GM12878 (cell line): ENCODE measurements around the gene PPP1R14B. TPM values are rescaled to one million over a fixed set of nuclear protein-coding genes. Genes with fewer than 3 reads are reported as not detected.

Source experiments
- BMI1 ChIP-seq: fragments of 450-650 bp; IDR thresholded peaks from 2 replicates; pipeline ENCODE4 v1.6.1; 2016; ENCODE audit warnings: mild to moderate bottlenecking, moderate library complexity, borderline replicate concordance
- CHD2 ChIP-seq: IDR thresholded peaks from 2 replicates; pipeline ENCODE4 v1.6.1; 2011; ENCODE audit warnings: low read depth, low read length, improper control_type of control experiment, borderline replicate concordance
- EGR1 ChIP-seq, 2 experiments: IDR thresholded peaks; 1 replicate in 1 of 2; 2 replicates in 1 of 2; pipeline ENCODE4 v1.6.1; 2011 to 2012; ENCODE audit warnings: low read depth in 2 of 2, low read length in 2 of 2, borderline replicate concordance in 1 of 2, mild to moderate bottlenecking in 1 of 2, moderate library complexity in 1 of 2
- FOXK2 ChIP-seq: fragments of 450-650 bp; IDR thresholded peaks from 2 replicates; pipeline ENCODE4 v1.6.1; 2017; ENCODE audit warnings: mild to moderate bottlenecking, moderate library complexity
- HCFC1 ChIP-seq: fragments of 150-350 bp; IDR thresholded peaks from 2 replicates; pipeline ENCODE4 v1.6.1; 2014; ENCODE audit warnings: low read length
- KAT2A ChIP-seq: conservative IDR thresholded peaks from 2 replicates; pipeline ENCODE4 v1.6.1; 2011; ENCODE audit warnings: low read depth, low read length; ENCODE audit not compliant: control insufficient read depth
- MXI1 ChIP-seq: fragments of 150-350 bp; IDR thresholded peaks from 2 replicates; pipeline ENCODE4 v1.6.1; 2011; ENCODE audit warnings: low read depth, mild to moderate bottlenecking, inconsistent platforms, low read length, improper control_type of control experiment
- MYC ChIP-seq: IDR thresholded peaks from 2 replicates; pipeline ENCODE4 v1.6.1; 2011; ENCODE audit warnings: mild to moderate bottlenecking, low read length, moderate library complexity, inconsistent platforms; ENCODE audit not compliant: insufficient read depth, insufficient replicate concordance, insufficient read length, severe bottlenecking
- POLR2A ChIP-seq: IDR thresholded peaks from 2 replicates; pipeline ENCODE4 v1.6.1; 2011; ENCODE audit warnings: low read depth, mild to moderate bottlenecking, low read length
- POU2F2 ChIP-seq: IDR thresholded peaks from 3 replicates; pipeline ENCODE4 v1.6.1; 2011; ENCODE audit warnings: low read depth, mild to moderate bottlenecking, low read length, borderline replicate concordance
- SIX5 ChIP-seq: IDR thresholded peaks from 2 replicates; pipeline ENCODE4 v1.6.1; 2011; ENCODE audit warnings: mild to moderate bottlenecking, low read depth, low read length, moderate library complexity; ENCODE audit not compliant: severe bottlenecking
- SMAD5 ChIP-seq: IDR thresholded peaks from 2 replicates; pipeline ENCODE4 v1.6.1; 2016; ENCODE audit warnings: antibody characterized with exemption, low read depth
- SPI1 ChIP-seq: IDR thresholded peaks from 2 replicates; pipeline ENCODE4 v1.6.1; 2011; ENCODE audit warnings: low read depth, mild to moderate bottlenecking, low read length, moderate library complexity, borderline replicate concordance; ENCODE audit not compliant: insufficient read depth
- SREBF1 ChIP-seq: IDR thresholded peaks from 2 replicates; pipeline ENCODE4 v1.6.1; 2012; ENCODE audit warnings: mild to moderate bottlenecking, low read length
- SREBF2 ChIP-seq: IDR thresholded peaks from 2 replicates; pipeline ENCODE4 v1.6.1; 2012; ENCODE audit warnings: mild to moderate bottlenecking, low read length
- SRF ChIP-seq, 2 experiments: IDR thresholded peaks; 2 replicates each; pipeline ENCODE4 v1.6.1; 2011; ENCODE audit warnings: low read depth in 2 of 2, low read length in 2 of 2, mild to moderate bottlenecking in 1 of 2, moderate library complexity in 1 of 2
- TCF3 ChIP-seq: IDR thresholded peaks from 2 replicates; pipeline ENCODE4 v1.6.1; 2012; ENCODE audit warnings: low read depth, mild to moderate bottlenecking, low read length, borderline replicate concordance; ENCODE audit not compliant: insufficient read depth
- TCF7 ChIP-seq: IDR thresholded peaks from 2 replicates; pipeline ENCODE4 v1.6.1; 2014; ENCODE audit warnings: antibody characterized with exemption, borderline replicate concordance
- ZNF24 ChIP-seq: fragments of 450-650 bp; IDR thresholded peaks from 2 replicates; pipeline ENCODE4 v1.6.1; 2017; ENCODE audit warnings: antibody characterized with exemption, mild to moderate bottlenecking
- polyA plus RNA-seq, 11 experiments: library from polyadenylated mRNA; depleted of rRNA in 4 of 11; unstranded in 6 of 11; stranded (reverse) in 5 of 11; fragments of >200 nt; fragmentation: Nextera tagmentation in 4 of 11; fragmentation: Illumina TruSeq in 1 of 11; extraction: Ambion mirVana in 4 of 11; extraction: Trizol in 1 of 11; gene quantifications; 1 replicate in 1 of 11; 2 replicates in 10 of 11; pipeline versions ENCODE4 v1.2.1 to v1.2.3, GENCODE V29; 2011 to 2016; ENCODE audit warnings: inconsistent platforms in 2 of 11, missing spikeins in 2 of 11, low read depth in 1 of 11
- total RNA-seq, 4 experiments: library from RNA; depleted of rRNA in 3 of 4; stranded (reverse); fragments of >200 nt in 3 of 4; fragmentation: Illumina TruSeq in 1 of 4; extraction: Trizol in 1 of 4; gene quantifications; 2 replicates each; pipeline versions ENCODE4 v1.2.1 to v1.2.3, GENCODE V29; 2013 to 2021
- TF ChIP-seq, protein P1 (sequence below): fragments of 450-650 bp; IDR thresholded peaks from 2 replicates; pipeline ENCODE4 v1.6.1; 2016; ENCODE audit warnings: mild to moderate bottlenecking, moderate library complexity, borderline replicate concordance
- TF ChIP-seq, protein P2 (sequence below): IDR thresholded peaks from 2 replicates; pipeline ENCODE4 v1.6.1; 2012; ENCODE audit warnings: low read depth, low read length, improper control_type of control experiment
- TF ChIP-seq, protein P3 (sequence below): fragments of 450-650 bp; IDR thresholded peaks from 2 replicates; pipeline ENCODE4 v1.6.1; 2016; ENCODE audit warnings: mild to moderate bottlenecking
- TF ChIP-seq, protein P4 (sequence below): IDR thresholded peaks from 2 replicates; pipeline ENCODE4 v1.6.1; 2011; ENCODE audit warnings: borderline replicate concordance, low read depth, mild to moderate bottlenecking, moderate library complexity, low read length; ENCODE audit not compliant: insufficient read depth, poor library complexity, severe bottlenecking

PPP1R14B gene
- total and polyA plus RNA-seq, 10 of the 15 experiments (the other 5 are each of a cell fraction or from before 2014, with no cell fraction given) = 8.4 to 283 (median 124) TPM

DNA sequence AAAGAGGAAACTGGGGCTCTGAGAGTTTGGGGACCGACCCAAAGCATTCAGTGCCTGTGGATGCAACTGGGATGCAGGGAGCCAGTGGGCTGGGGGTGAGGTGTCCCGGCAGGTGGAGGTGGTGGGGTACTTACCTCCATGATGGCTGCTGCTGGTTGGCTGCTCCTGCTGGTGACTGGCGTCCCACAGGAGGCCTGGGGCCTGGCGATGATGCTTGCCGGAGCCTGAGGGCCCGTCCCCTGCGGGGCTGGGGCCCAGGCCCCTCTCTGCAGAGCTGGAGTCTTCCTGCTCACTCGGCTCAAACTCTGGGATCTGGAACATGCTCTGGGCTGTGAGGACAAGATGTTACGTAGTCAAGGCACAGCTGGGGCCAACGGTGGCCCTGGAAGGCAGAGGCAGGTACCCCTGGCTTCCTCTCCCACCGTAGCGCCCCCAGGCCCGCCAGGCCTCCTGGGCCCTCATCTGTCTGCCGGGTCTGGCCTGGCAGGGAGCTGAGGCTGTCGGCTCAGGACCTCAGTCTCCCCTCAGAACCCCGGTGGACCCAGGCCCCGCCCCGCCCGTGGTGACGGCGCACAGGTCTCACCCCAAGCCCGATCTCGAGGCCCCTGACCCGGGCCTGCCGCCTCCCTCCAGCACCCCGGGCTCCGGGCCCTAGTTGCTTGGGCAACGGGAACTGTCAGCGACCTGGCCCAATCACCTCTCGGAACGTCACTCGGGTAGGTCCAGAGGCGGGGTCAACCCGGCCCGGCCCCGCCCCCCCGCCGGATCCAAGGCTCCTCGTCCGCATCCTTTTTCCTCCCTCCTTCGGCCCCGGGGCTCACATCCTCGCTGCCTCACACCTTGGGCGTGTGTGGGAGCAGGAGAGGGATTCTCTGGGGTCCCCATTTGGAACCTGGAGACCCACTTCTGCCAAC is 37.6 kb upstream of the PPP1R14B start, which contains the start of gene BAD (continued):
- TF ChIP-seq, protein P1, sequence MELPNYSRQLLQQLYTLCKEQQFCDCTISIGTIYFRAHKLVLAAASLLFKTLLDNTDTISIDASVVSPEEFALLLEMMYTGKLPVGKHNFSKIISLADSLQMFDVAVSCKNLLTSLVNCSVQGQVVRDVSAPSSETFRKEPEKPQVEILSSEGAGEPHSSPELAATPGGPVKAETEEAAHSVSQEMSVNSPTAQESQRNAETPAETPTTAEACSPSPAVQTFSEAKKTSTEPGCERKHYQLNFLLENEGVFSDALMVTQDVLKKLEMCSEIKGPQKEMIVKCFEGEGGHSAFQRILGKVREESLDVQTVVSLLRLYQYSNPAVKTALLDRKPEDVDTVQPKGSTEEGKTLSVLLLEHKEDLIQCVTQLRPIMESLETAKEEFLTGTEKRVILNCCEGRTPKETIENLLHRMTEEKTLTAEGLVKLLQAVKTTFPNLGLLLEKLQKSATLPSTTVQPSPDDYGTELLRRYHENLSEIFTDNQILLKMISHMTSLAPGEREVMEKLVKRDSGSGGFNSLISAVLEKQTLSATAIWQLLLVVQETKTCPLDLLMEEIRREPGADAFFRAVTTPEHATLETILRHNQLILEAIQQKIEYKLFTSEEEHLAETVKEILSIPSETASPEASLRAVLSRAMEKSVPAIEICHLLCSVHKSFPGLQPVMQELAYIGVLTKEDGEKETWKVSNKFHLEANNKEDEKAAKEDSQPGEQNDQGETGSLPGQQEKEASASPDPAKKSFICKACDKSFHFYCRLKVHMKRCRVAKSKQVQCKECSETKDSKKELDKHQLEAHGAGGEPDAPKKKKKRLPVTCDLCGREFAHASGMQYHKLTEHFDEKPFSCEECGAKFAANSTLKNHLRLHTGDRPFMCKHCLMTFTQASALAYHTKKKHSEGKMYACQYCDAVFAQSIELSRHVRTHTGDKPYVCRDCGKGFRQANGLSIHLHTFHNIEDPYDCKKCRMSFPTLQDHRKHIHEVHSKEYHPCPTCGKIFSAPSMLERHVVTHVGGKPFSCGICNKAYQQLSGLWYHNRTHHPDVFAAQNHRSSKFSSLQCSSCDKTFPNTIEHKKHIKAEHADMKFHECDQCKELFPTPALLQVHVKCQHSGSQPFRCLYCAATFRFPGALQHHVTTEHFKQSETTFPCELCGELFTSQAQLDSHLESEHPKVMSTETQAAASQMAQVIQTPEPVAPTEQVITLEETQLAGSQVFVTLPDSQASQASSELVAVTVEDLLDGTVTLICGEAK = peak; percentile 66; the same call in 1 of the 2 replicates
- TF ChIP-seq MYC (no peak), POLR2A (peak; percentile 78), TCF3 (no peak), CHD2 (0 out of 2 replicates have a peak, but pooled peaks have one; percentile 78), SREBF1 (0 out of 2 replicates have a peak, but pooled peaks have one; percentile 26), MXI1 (peak; percentile 88), ZNF24 (no peak), KAT2A (no peak), POU2F2 (peak; percentile 37; the same call in 1 of the 3 replicates), SMAD5 (no peak), SPI1 (no peak), FOXK2 (no peak), HCFC1 (no peak; the same call in 1 of the 2 replicates), EGR1 (IDR thresholded peaks at IDR 0.05; ENCODE audit: borderline replicate concordance in 1 of 2, low read depth in 2 of 2, low read length in 2 of 2) (no peak), TCF7 (no peak), SIX5 (no peak), SREBF2 (peak; percentile 8; the same call in 1 of the 2 replicates), BMI1 (peak; percentile 92), SRF (IDR thresholded peaks at IDR 0.05; ENCODE audit: low read depth in 2 of 2, low read length in 2 of 2) (no peak)
- TF ChIP-seq, protein P2, sequence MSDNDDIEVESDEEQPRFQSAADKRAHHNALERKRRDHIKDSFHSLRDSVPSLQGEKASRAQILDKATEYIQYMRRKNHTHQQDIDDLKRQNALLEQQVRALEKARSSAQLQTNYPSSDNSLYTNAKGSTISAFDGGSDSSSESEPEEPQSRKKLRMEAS = 0 out of 2 replicates have a peak, but pooled peaks have one; percentile 26
- TF ChIP-seq, protein P3, sequence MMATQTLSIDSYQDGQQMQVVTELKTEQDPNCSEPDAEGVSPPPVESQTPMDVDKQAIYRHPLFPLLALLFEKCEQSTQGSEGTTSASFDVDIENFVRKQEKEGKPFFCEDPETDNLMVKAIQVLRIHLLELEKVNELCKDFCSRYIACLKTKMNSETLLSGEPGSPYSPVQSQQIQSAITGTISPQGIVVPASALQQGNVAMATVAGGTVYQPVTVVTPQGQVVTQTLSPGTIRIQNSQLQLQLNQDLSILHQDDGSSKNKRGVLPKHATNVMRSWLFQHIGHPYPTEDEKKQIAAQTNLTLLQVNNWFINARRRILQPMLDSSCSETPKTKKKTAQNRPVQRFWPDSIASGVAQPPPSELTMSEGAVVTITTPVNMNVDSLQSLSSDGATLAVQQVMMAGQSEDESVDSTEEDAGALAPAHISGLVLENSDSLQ = peak; percentile 98
- TF ChIP-seq, protein P4, sequence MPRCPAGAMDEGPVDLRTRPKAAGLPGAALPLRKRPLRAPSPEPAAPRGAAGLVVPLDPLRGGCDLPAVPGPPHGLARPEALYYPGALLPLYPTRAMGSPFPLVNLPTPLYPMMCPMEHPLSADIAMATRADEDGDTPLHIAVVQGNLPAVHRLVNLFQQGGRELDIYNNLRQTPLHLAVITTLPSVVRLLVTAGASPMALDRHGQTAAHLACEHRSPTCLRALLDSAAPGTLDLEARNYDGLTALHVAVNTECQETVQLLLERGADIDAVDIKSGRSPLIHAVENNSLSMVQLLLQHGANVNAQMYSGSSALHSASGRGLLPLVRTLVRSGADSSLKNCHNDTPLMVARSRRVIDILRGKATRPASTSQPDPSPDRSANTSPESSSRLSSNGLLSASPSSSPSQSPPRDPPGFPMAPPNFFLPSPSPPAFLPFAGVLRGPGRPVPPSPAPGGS = no peak
